Fibroblast of lung (primary cell): ENCODE measurements around the gene RB1. TPM values are rescaled to one million over a fixed set of nuclear protein-coding genes. Genes with fewer than 3 reads are reported as not detected.

Source experiments
- DNase-seq, 2 donors: peaks; one replicate each; pipeline versions ENCODE4 v3.0.0 to v3.0.0-alpha.2; 2010; ENCODE audit warnings: low read depth in 2 of 2
- H2AFZ ChIP-seq: 2 replicates; pipeline ENCODE4 v1.5.1; 2012; ENCODE audit warnings: low read length, control low read depth, inconsistent platforms
- H3K27ac ChIP-seq: 2 replicates; pipeline ENCODE4 v1.5.1; 2011; ENCODE audit warnings: low read length, control low read depth; ENCODE audit not compliant: insufficient read depth
- H3K27me3 ChIP-seq: 2 replicates; pipeline ENCODE4 v1.5.1; 2011; ENCODE audit warnings: mild to moderate bottlenecking, low read length; ENCODE audit not compliant: control insufficient read depth, insufficient read depth
- H3K36me3 ChIP-seq: 2 replicates; pipeline ENCODE4 v1.5.1; 2011; ENCODE audit warnings: low read length; ENCODE audit not compliant: control insufficient read depth, insufficient read depth
- H3K4me1 ChIP-seq: 2 replicates; pipeline ENCODE4 v1.5.1; 2011; ENCODE audit warnings: low read length; ENCODE audit not compliant: control insufficient read depth, insufficient read depth; ENCODE audit errors: extremely low read depth
- H3K4me2 ChIP-seq: 2 replicates; pipeline ENCODE4 v1.5.1; 2011; ENCODE audit warnings: low read length, control low read depth; ENCODE audit not compliant: insufficient read depth; ENCODE audit errors: extremely low read depth
- H3K4me3 ChIP-seq, 4 experiments: fragments of 200-600 bp in 1 of 4; sonication (generic) in 1 of 4; replicated peaks in 1 of 4; 2 replicates each; pipeline ENCODE4 v1.5.1; 2011 to 2016; ENCODE audit warnings: low read length in 4 of 4, low read depth in 3 of 4, mild to moderate bottlenecking in 3 of 4, control low read depth in 2 of 4, inconsistent platforms in 1 of 4, mixed read lengths in 1 of 4; ENCODE audit not compliant: insufficient read depth in 1 of 4; ENCODE audit errors: control extremely low read depth in 1 of 4
- H3K79me2 ChIP-seq: 2 replicates; pipeline ENCODE4 v1.5.1; 2012; ENCODE audit warnings: mild to moderate bottlenecking, low read length, inconsistent platforms; ENCODE audit not compliant: control insufficient read depth, insufficient read depth
- H3K9ac ChIP-seq: 2 replicates; pipeline ENCODE4 v1.5.1; 2011; ENCODE audit warnings: mild to moderate bottlenecking, low read length, control low read depth; ENCODE audit not compliant: insufficient read depth
- H3K9me3 ChIP-seq: 2 replicates; pipeline ENCODE4 v1.5.1; 2012; ENCODE audit warnings: low read depth, low read length; ENCODE audit not compliant: control insufficient read depth, insufficient read depth
- H4K20me1 ChIP-seq: 2 replicates; pipeline ENCODE4 v1.5.1; 2011; ENCODE audit warnings: low read length; ENCODE audit not compliant: control insufficient read depth, insufficient read depth; ENCODE audit errors: extremely low read depth
- CTCF ChIP-seq, 2 donors: IDR thresholded peaks in 1 of 2; conservative IDR thresholded peaks in 1 of 2; 1 replicate in 1 of 2; 2 replicates in 1 of 2; pipeline ENCODE4 v1.5.1; 2011 to 2012; ENCODE audit warnings: low read length in 2 of 2, control low read depth in 1 of 2, inconsistent platforms in 1 of 2, low read depth in 1 of 2, mild to moderate bottlenecking in 1 of 2
- EZH2 ChIP-seq: IDR thresholded peaks from 2 replicates; pipeline ENCODE4 v1.5.1; 2012; ENCODE audit warnings: low read length, control low read depth, mild to moderate bottlenecking; ENCODE audit errors: missing control alignments
- polyA plus RNA-seq, 2 donors: library from polyadenylated mRNA; depleted of rRNA in 1 of 2; stranded (reverse) in 1 of 2; unstranded in 1 of 2; fragments of >200 nt; gene quantifications; 2 replicates each; pipeline ENCODE4 v1.2.1, GENCODE V29; 2011 to 2012; ENCODE audit warnings: missing spikeins in 1 of 2
- total RNA-seq: library from RNA; depleted of rRNA; stranded (reverse); fragments of >200 nt; gene quantifications from 2 replicates; pipeline ENCODE4 v1.2.1, GENCODE V29; 2014

The RB1 gene
- total and polyA plus RNA-seq, 2 donors (not counting 1 experiment from before 2014, with no cell fraction given) = 31.9 to 39.7 TPM

GRCh38 chr13:48493066-48493765 is 189.7 kb downstream of the RB1 start:
- no peak overlapping the region for H3K9ac ChIP-seq
- no peak overlapping the region for H3K4me2 ChIP-seq
- TF ChIP-seq CTCF (conservative IDR thresholded peaks at IDR 0.05 in 1 of 2, IDR thresholded peaks at IDR 0.05 in 1 of 2; ENCODE audit: low read depth in 1 of 2, low read length in 2 of 2) (no peak), EZH2 (no peak)
- no peaks in the 10 kb centered on the region for H4K20me1 ChIP-seq
- no peak overlapping the region for H3K27ac ChIP-seq
- peak overlapping the region in 1 of 4 experiments; percentile 45 for H3K4me3 ChIP-seq
- no peaks in the 10 kb centered on the region for H3K4me1 ChIP-seq
- no peak overlapping the region for H2AFZ ChIP-seq
- H3K79me2 ChIP-seq = no peaks in the 10 kb centered on the region
- no peaks in the 10 kb centered on the region for H3K27me3 ChIP-seq
- no peak for DNase-seq
- no peaks in the 10 kb centered on the region for H3K36me3 ChIP-seq
- no peaks in the 10 kb centered on the region for H3K9me3 ChIP-seq

- no peaks in the 10 kb centered on the region for H3K27me3 ChIP-seq
- H3K9ac ChIP-seq = no peak overlapping the region
- TF ChIP-seq EZH2 (no peak), CTCF (conservative IDR thresholded peaks at IDR 0.05 in 1 of 2, IDR thresholded peaks at IDR 0.05 in 1 of 2; ENCODE audit: low read depth in 1 of 2, low read length in 2 of 2) (no peak)
- H3K4me1 ChIP-seq = no peaks in the 10 kb centered on the region
- no peak overlapping the region for H3K27ac ChIP-seq
- H3K36me3 ChIP-seq = no peaks in the 10 kb centered on the region
- DNase-seq = peak; percentile 15 to 63
- no peak overlapping the region for H2AFZ ChIP-seq
- H4K20me1 ChIP-seq = no peaks in the 10 kb centered on the region
- H3K4me2 ChIP-seq = no peak overlapping the region
- no peak overlapping the region for H3K4me3 ChIP-seq
- no peaks in the 10 kb centered on the region for H3K9me3 ChIP-seq
- no peaks in the 10 kb centered on the region for H3K79me2 ChIP-seq
Observed at GRCh38 chr13:48493851-48494250, 190.3 kb downstream of the RB1 start.

- Histone ChIP-seq H3K27ac (no peak overlapping the region), H3K79me2 (no peaks in the 10 kb centered on the region), H4K20me1 (no peaks in the 10 kb centered on the region), H3K27me3 (no peaks in the 10 kb centered on the region), H3K9ac (no peak overlapping the region), H3K9me3 (no peaks in the 10 kb centered on the region), H3K36me3 (no peaks in the 10 kb centered on the region), H3K4me2 (no peak overlapping the region), H3K4me1 (no peaks in the 10 kb centered on the region), H2AFZ (no peak overlapping the region), H3K4me3 (no peak overlapping the region)
- no peak for TF ChIP-seq CTCF (conservative IDR thresholded peaks at IDR 0.05 in 1 of 2, IDR thresholded peaks at IDR 0.05 in 1 of 2; ENCODE audit: low read depth in 1 of 2, low read length in 2 of 2)
- TF ChIP-seq EZH2 = no peak
- no peak for DNase-seq
Observed at GRCh38 chr13:48494874-48495273, 191.3 kb downstream of the RB1 start.
